ENCODE data around the gene PAQR5.

- no peak for TF ChIP-seq POLR2AphosphoS5 (IDR thresholded peaks at IDR 0.05; ENCODE audit: borderline replicate concordance, low read depth, low read length)
- TF ChIP-seq EZH2 (IDR thresholded peaks at IDR 0.05), result no peak
Observed at GRCh38 chr15:69415381-69415780, 116.7 kb downstream of the PAQR5 start.

All from SK-N-MC (cell line).